GM19468 (cell line): ENCODE measurements around the gene RAB36.

ENCODE experiments used
- ATAC-seq: cut with Tn5 transposase; IDR thresholded peaks from one replicate; pipeline ENCODE4 v1.9.1; 2021; ENCODE audit warnings: mild to moderate bottlenecking, moderate library complexity, moderate number of reproducible peaks; ENCODE audit not compliant: unreplicated experiment; ENCODE audit errors: extremely low read depth

Gene RAB36

DNA sequence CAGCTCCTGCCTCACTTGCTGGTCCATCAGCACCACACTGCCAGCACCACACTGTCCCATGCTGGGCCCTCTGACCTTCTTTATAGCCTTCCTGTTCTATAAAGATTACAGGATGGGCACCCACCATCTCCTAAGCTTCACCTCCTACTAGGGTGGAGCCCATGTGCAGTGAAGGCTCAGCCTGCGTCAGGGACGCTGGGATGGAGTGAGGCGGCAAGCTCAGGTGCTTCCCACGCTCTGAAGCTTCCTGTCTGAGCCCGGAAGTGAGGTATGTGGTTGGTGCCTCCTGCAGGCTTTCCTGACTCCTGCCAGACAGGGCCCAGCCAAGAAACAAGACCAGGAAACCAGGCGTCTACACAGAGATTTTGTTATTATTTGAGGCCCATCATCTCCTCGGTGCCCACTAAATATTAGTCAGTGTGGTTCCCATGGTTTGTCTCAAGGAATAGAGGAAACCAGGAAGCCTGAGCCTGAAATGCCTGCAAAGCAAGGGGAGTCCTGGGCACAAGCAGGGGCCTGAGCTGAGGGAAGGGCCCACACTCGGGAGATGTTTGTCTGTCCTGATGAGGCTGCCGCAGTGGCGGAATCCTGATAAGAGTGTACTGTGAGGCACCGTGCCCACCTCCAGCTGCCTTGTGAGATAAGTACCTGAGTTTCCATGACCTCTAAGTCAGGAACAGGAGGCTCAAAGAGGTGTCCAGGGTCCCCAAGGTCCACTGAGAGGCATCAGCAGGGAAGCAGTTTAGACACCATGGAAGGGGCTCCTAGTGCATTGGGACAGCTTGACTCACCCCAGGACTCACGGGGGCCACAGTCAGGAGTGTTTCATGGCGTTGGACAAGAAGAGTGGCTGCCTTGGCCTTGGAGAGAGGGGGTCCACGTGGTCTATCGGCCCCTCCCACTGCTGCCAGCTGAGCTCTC, 25.5 kb upstream of the RAB36 start:
- no peak for ATAC-seq

- no peak for ATAC-seq
Observed at GRCh38 chr22:23120415-23120899, 24.8 kb upstream of the RAB36 start.

- ATAC-seq: no peak
Observed at GRCh38 chr22:23121000-23121421, 24.3 kb upstream of the RAB36 start.

- no peak for ATAC-seq
Observed at GRCh38 chr22:23121424-23121823, 23.9 kb upstream of the RAB36 start.

DNA sequence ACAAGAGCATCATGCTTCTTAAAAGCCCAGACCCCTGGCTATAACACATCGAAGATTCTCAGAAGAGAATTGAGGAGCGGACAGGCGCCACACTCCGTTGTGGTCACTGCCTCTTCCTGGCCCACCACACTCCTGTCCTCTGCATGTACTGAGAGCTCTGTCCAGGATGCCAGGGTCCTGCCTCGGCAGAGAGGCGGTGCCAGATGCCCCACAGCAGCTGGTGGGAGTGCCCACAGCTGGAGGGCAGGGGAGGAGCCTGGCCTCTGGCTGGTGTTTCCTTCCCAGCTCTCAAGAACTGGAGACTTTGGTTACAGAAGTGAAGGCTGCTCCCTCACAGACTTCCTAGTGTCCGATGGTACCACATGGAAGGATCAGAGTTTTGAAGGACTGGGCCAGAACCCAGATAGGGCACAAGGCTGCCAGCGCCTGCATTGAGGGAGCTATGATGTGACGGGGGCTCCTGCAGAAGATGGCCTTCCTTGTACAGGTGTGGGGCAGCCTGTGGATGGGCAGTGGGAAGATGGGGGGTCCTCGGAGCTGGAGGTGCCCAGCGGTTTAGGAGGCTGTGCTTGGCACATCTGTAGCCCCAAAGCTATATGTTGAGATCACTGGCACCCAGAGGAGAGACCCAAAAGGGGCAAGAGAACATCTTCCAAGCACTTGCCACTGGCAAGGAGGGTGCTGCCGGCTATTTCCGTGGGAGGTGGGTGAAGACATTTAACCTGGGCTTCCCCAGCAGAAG, 22.9 kb upstream of the RAB36 start:
- ATAC-seq: no peak

DNA sequence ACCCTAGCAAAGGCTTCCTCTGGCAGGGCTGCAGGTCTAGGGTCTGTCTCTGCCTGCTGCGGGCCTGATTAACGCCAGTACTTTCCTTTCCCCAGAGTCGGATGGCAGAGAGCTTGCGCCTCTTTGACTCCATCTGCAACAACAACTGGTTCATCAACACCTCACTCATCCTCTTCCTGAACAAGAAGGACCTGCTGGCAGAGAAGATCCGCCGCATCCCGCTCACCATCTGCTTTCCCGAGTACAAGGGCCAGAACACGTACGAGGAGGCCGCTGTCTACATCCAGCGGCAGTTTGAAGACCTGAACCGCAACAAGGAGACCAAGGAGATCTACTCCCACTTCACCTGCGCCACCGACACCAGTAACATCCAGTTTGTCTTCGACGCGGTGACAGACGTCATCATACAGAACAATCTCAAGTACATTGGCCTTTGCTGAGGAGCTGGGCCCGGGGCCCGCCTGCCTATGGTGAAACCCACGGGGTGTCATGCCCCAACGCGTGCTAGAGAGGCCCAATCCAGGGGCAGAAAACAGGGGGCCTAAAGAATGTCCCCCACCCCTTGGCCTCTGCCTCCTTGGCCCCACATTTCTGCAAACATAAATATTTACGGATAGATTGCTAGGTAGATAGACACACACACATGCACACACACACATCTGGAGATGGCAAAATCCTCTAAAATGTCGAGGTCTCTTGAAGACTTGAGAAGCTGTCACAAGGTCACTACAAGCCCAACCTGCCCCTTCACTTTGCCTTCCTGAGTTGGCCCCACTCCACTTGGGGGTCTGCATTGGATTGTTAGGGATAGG, 22.1 kb upstream of the RAB36 start:
- ATAC-seq: no peak

- ATAC-seq: no peak
Observed at GRCh38 chr22:23123804-23124254, 21.4 kb upstream of the RAB36 start.

GRCh38 chr22:23124611-23125511, 20.4 kb upstream of the RAB36 start:
- ATAC-seq: no peak

DNA sequence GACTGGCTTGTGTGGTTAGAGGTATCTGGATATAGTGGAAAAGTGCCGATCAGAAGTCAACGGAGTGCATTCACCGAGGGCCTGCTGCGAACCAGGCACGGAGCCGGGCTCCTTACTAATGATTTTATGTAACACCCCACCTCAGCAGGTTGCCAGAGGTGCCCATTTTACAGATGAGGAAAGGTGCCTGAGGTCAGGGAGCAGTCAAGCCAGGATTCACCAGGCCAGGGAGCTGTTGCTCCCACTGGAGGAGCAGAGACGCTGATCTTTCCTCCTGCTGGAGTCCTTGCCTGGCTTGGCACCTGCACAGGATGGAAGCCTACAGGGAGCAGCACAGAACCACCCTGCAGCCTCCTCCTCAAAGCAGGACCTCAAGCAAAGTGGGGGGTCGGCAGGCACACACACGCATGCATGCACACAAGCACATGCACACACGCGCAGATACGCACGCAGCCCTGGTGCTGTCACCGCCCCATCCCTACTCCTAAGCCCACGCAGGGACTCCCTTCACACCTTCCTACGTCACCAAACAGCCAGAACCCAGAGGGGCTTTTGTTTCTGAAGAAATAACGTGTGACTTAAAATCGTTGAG, 19.7 kb upstream of the RAB36 start:
- ATAC-seq: no peak

DNA sequence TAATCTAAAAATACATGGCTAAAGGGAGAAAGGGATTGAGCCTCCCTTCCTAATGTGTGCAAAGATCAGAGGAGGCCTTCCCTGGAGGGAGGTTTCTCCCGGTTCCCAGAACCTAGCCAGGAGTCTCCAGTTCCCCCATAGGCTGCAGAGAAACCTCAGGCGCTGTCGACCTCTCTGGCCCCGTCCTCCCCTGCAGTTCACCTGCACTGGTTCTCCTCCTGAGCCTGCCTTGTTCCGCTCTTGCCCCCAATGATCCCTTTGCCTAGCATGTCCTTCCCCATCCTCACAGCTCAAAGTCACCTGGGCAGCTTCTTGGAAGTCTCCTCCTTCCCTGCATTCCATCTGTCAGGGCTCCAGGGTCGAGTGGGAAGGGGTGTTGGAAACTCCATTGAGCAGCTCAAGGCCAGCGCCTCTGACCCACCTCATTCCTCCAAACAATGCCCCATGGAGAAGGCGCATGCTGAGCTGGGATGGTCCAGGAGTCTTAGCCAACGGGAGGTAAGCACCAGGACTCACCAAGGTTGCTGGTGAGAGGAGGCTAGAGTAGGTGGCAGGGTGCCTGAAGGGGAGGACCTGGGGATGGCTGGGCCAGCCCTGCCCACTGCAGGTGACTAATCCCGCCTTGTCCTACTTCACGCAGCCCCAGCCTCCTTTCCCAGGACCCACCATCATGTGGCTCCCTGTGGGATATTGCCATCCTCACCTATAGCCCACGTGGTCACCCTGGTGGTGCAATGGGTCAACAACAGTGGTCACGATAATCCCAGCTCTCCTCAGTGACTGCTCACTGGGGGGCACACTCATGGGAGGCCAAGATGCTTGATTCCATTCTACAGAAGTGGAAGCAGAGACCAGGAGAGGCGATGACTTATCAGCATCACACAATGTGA, 18.9 kb upstream of the RAB36 start:
- ATAC-seq: no peak

GRCh38 chr22:23127055-23127756, 18.1 kb upstream of the RAB36 start:
- no peak for ATAC-seq

DNA sequence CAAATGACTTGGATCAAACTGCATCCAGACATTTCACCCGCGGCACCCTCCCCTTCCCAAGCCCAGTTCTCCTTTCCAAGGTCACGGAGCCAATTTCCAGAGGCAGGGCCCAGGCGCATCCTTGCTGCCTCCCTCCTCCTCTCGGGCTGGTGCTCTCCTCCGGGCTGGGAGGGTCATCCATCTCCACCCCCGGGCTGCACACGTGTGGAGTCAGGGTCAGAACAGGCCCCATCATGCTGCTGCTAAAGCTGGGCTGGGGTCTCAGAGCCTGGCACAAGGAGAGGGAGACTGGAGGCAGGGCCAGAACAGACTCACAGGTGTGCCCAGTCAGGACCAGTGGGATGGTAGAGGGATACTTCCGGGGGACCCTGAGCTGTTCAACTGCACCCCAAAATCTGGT, 17.5 kb upstream of the RAB36 start:
- no peak for ATAC-seq

DNA sequence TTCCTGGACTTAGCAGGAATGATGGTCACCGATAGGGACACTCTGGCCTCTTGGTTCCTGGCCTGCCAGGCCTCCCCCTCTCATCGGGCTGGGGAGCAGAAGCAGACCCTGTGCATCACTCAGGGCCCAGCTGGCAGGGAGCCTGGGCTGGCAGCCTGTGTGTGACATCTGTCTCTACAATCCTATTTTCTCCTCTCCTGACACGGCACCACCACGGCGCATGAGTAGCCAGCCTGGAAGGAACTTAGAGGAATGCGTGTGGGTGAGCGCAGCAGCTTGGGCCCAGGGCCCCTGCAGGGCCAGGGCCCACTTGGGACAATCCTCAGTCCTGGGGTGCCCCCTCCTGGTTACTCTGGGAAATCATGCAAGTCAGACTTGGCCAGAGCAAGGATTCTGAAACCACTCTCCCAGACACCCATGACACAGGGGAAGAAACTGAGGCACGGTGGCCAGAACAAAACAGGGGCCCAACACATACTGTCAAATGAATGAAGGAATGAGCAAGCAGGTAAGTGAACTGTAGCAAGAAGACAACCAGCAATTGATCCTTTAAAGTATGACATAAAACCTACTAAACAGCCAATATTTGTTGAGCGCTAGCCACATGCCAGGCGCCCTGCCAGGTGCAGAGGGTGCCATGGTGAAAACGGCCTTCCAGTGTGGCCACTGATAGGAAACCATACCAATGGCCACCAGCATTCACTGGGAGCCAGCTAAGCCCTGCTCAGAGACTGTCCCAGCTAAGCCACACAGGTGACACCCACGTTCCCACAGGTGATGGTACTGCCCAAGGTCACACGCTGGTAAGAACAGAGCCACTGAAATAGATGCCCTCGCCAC, 16.8 kb upstream of the RAB36 start:
- no peak for ATAC-seq

- no peak for ATAC-seq
Observed at GRCh38 chr22:23129149-23129548, 16.1 kb upstream of the RAB36 start.

GRCh38 chr22:23130697-23131096, 14.6 kb upstream of the RAB36 start:
- no peak for ATAC-seq

DNA sequence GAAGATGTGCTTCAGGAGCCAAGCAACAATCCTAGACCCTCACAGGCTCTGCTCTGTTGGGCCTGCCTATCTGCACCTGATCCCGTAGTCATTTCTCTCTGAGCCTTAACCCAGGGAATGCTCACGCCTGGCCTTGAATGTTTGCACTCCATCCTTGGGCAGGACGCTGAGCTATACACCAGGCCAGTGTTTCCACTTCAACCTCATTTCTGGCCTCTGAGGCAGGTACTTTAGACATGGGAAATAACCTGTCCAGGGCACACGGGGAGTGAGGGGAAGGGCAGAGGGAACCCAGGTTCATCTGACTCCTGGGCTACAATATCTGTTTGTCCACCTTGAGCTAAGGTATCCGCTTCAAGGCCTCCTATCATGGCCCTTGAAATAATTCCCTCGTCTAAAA, 13.3 kb upstream of the RAB36 start:
- ATAC-seq: no peak
